GM10266 (cell line): ENCODE data around the gene POLR2M.

Experiments used
- DNase-seq: peaks from one replicate; pipeline ENCODE4 v3.0.0; 2012; ENCODE audit errors: extremely low spot score
- CTCF ChIP-seq: IDR thresholded peaks from 2 replicates; pipeline ENCODE4 v1.5.1; 2012; ENCODE audit warnings: mild to moderate bottlenecking, low read depth; ENCODE audit not compliant: control insufficient read depth, insufficient read depth; ENCODE audit errors: missing control alignments

Gene POLR2M

GRCh38 chr15:57763176-57763964 lies 56.9 kb downstream of the POLR2M start:
- no peak for DNase-seq
- no peak for TF ChIP-seq CTCF
